ENCODE measurements around the gene TIMM50. TPM values are rescaled to one million over a fixed set of nuclear protein-coding genes. Genes with fewer than 3 reads are reported as not detected.

The TIMM50 gene
- polyA plus RNA-seq, 1 of the 3 experiments (the other 2 are of a cell fraction): 98.1 TPM

DNA sequence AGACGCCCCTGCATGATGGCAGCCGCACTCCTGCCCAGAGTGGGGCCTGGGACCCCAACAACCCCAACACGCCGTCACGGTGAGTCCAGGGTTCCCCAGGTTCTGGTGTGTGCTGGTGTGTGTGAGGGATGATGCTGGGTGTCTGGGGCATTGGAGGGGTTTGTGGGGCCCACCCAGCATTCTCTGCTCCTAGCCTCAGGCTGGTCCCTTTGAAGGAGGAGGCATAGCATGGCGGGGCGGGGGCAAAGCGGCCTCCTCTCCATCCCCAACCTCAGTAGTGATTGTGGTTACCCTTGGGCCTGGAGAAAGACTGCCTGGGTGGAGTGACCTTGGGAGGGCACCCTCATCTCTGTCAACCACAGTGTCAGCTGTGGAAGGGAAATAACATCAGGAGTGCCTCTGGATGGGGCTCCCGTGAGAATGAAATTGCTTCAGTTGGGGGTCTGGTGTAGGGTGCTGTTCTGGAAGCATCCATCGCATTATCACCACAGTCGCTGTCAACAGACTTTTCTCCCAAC lies 7.1 kb upstream of the TIMM50 start:
- Histone ChIP-seq H3K27ac (ENCODE audit: low read depth in 2 of 2, low read length in 1 of 2) (no peak overlapping the region), H3K4me2 (no peak overlapping the region), H3K9me3 (no peaks in the 10 kb centered on the region), H4K20me1 (ENCODE audit: insufficient read depth) (no peaks in the 10 kb centered on the region), H3F3A (replicated peaks; ENCODE audit: insufficient read depth) (peaks cover 13% of the 10 kb centered on the region), H3K4me1 (ENCODE audit: control insufficient read depth in 1 of 2, insufficient read depth in 2 of 2, low read depth in 1 of 2, low read length in 1 of 2) (no peaks in the 10 kb centered on the region), H3K9me2 (no peaks in the 10 kb centered on the region), H3K9ac (no peak overlapping the region), H3K27me3 (ENCODE audit: insufficient read depth) (no peaks in the 10 kb centered on the region), H3K4me3 (ENCODE audit: low read depth in 2 of 2, low read length in 1 of 2) (no peak overlapping the region), H3K36me3 (replicated peaks in 1 of 2; ENCODE audit: control insufficient read depth in 1 of 2, insufficient read depth in 2 of 2, low read length in 1 of 2) (peaks cover 13 to 66% of the 10 kb centered on the region in 2 experiments), H2AFZ (ENCODE audit: low read depth) (no peak overlapping the region), H3K79me2 (ENCODE audit: insufficient read depth) (no peaks in the 10 kb centered on the region)
- POLR2A ChIA-PET: no interaction called here
- no peak for DNase-seq
- 83% methylated on average over 11 of the region's 11 CpGs for WGBS (ENCODE audit: low lambda C conversion rate)
- TF ChIP-seq, protein P1, sequence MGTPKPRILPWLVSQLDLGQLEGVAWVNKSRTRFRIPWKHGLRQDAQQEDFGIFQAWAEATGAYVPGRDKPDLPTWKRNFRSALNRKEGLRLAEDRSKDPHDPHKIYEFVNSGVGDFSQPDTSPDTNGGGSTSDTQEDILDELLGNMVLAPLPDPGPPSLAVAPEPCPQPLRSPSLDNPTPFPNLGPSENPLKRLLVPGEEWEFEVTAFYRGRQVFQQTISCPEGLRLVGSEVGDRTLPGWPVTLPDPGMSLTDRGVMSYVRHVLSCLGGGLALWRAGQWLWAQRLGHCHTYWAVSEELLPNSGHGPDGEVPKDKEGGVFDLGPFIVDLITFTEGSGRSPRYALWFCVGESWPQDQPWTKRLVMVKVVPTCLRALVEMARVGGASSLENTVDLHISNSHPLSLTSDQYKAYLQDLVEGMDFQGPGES (IDR thresholded peaks at IDR 0.05; ENCODE audit: low read depth, low read length): no peak
- TF ChIP-seq SMC3 (IDR thresholded peaks at IDR 0.05; ENCODE audit: low read depth, low read length): no peak
- no peak for TF ChIP-seq NRF1 (IDR thresholded peaks at IDR 0.05; ENCODE audit: low read depth, low read length)
- TF ChIP-seq GABPA (IDR thresholded peaks at IDR 0.05; ENCODE audit: low read depth): no peak
- no peak for TF ChIP-seq MEF2A (IDR thresholded peaks at IDR 0.05; ENCODE audit: borderline replicate concordance, low read depth)
- no peak for TF ChIP-seq RAD21 (IDR thresholded peaks at IDR 0.05; ENCODE audit: low read length)
- TF ChIP-seq YY1 (IDR thresholded peaks at IDR 0.05; ENCODE audit: low read depth): no peak
- CTCF ChIA-PET: interaction anchor here (0.6 to 5.5 kb wide), 22 partner anchors 8 to 174 kb away, joined by 3 to 96 read pairs (median 6); partner anchors contain the start of genes EID2, EID2B and SELENOV

- H3K9ac ChIP-seq: no peak overlapping the region
- H2AFZ ChIP-seq (ENCODE audit: low read depth): no peak overlapping the region
- POLR2A ChIA-PET: interaction anchor here (0.7 to 0.8 kb wide), 2 partner anchors 38 to 83 kb away, joined by 3 read pairs; partner anchors contain the start of genes MED29, PAF1 and RPS16
Observed at GRCh38 chr19:39474139-39474620, 6.5 kb upstream of the TIMM50 start.

More at GRCh38 chr19:39474139-39474620, 6.5 kb upstream of the TIMM50 start:
- peak overlapping the region in 1 of 2 experiments; percentile 51; a peak in 1 of 4 replicates for H3K4me3 ChIP-seq (ENCODE audit: low read depth in 2 of 2, low read length in 1 of 2)
- no peaks in the 10 kb centered on the region for H3K4me1 ChIP-seq (ENCODE audit: control insufficient read depth in 1 of 2, insufficient read depth in 2 of 2, low read depth in 1 of 2, low read length in 1 of 2)
- no peaks in the 10 kb centered on the region for H3K9me3 ChIP-seq
- CTCF ChIA-PET: interaction anchor here (0.6 to 5.5 kb wide), 29 partner anchors 9 to 173 kb away, joined by 3 to 96 read pairs (median 5); partner anchors contain the start of genes EID2, EID2B and SELENOV
- no peak overlapping the region for H3K4me2 ChIP-seq
- no peak overlapping the region for H3K27ac ChIP-seq (ENCODE audit: low read depth in 2 of 2, low read length in 1 of 2)
- H3K27me3 ChIP-seq (ENCODE audit: insufficient read depth): no peaks in the 10 kb centered on the region
- TF ChIP-seq SMC3 (IDR thresholded peaks at IDR 0.05; ENCODE audit: low read depth, low read length) (peak; percentile 69; the same call in 1 of the 2 replicates), FOXM1 (IDR thresholded peaks at IDR 0.05; ENCODE audit: low read depth) (no peak), CTCF (IDR thresholded peaks at IDR 0.05) (peak; percentile 83), RAD21 (IDR thresholded peaks at IDR 0.05; ENCODE audit: low read length) (peak; percentile 55)
- H3K79me2 ChIP-seq (ENCODE audit: insufficient read depth): no peaks in the 10 kb centered on the region
- H3K36me3 ChIP-seq (replicated peaks in 1 of 2; ENCODE audit: control insufficient read depth in 1 of 2, insufficient read depth in 2 of 2, low read length in 1 of 2): peaks cover 13 to 59% of the 10 kb centered on the region in 2 experiments
- H3K9me2 ChIP-seq: no peaks in the 10 kb centered on the region
- 59% methylated on average over 9 of the region's 9 CpGs for WGBS (ENCODE audit: low lambda C conversion rate)
- H4K20me1 ChIP-seq (ENCODE audit: insufficient read depth): no peaks in the 10 kb centered on the region
- peaks cover 15% of the 10 kb centered on the region for H3F3A ChIP-seq (replicated peaks; ENCODE audit: insufficient read depth)
- DNase-seq: peak; percentile 91
